GM23248 (cell line): ENCODE data around the gene SEMA5A.

Experiments used
- EZH2 ChIP-seq: fragments of 200-600 bp; sonication (generic); IDR thresholded peaks from 2 replicates; pipeline ENCODE4 v1.6.1; 2018; ENCODE audit warnings: antibody characterized with exemption, mild to moderate bottlenecking; ENCODE audit not compliant: insufficient read depth, poor library complexity, severe bottlenecking
- EZH2phosphoT487 ChIP-seq: fragments of 200-600 bp; sonication (generic); IDR thresholded peaks from 2 replicates; pipeline ENCODE4 v1.6.1; 2018; ENCODE audit warnings: antibody characterized with exemption, moderate library complexity, mild to moderate bottlenecking, low read depth; ENCODE audit not compliant: insufficient read depth

GRCh38 chr5:9582406-9582805, 36.5 kb upstream of the SEMA5A start:
- TF ChIP-seq EZH2 = no peak
- no peak for TF ChIP-seq EZH2phosphoT487
